ENCODE measurements around the gene TTC31. TPM values are rescaled to one million over a fixed set of nuclear protein-coding genes. Genes with fewer than 3 reads are reported as not detected.

TTC31 gene
- total RNA-seq, 1 donor from 2014 or later: 16.8 TPM

DNA sequence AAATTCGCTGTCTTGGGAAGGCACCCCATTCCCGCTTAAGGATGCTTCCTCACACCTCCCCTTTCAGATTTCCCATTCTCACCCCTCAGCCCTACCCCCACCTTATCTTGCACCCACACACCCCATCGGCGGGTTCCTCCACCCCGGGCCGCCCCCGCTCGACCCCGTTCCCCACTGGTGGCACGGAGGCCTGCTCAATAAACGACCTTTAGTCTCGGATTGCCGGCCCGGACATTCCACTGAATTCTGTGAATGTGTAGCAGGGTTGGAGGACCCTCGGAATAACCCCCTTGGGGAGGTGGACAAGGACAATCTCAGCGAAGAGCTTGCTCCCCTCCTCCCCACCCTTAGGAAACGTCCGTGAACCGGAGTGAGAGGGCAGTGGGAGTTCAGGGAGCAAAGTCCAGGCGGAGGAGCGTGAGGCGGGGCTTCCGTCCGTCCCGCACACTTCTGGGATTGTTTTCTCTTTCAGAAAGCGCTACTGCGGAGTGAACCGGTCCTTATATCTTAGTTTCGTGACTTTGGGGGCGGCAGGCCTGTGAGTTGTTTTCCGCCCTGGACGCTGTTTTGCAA lies 19.4 kb downstream of the TTC31 start:
- TF ChIP-seq, protein P1, sequence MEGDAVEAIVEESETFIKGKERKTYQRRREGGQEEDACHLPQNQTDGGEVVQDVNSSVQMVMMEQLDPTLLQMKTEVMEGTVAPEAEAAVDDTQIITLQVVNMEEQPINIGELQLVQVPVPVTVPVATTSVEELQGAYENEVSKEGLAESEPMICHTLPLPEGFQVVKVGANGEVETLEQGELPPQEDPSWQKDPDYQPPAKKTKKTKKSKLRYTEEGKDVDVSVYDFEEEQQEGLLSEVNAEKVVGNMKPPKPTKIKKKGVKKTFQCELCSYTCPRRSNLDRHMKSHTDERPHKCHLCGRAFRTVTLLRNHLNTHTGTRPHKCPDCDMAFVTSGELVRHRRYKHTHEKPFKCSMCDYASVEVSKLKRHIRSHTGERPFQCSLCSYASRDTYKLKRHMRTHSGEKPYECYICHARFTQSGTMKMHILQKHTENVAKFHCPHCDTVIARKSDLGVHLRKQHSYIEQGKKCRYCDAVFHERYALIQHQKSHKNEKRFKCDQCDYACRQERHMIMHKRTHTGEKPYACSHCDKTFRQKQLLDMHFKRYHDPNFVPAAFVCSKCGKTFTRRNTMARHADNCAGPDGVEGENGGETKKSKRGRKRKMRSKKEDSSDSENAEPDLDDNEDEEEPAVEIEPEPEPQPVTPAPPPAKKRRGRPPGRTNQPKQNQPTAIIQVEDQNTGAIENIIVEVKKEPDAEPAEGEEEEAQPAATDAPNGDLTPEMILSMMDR (IDR thresholded peaks at IDR 0.05; ENCODE audit: unreplicated experiment): no peak
- Mint-ChIP-seq H3K9me3 (ENCODE audit: unreplicated experiment) (no peaks in the 10 kb centered on the region), H3K27me3 (ENCODE audit: unreplicated experiment) (peaks cover 52% of the 10 kb centered on the region), H3K36me3 (ENCODE audit: low read depth, unreplicated experiment) (peaks cover 13% of the 10 kb centered on the region), H3K4me1 (ENCODE audit: unreplicated experiment) (peaks cover 20% of the 10 kb centered on the region), H3K4me3 (ENCODE audit: unreplicated experiment) (peak overlapping the region; percentile 83), H3K27ac (ENCODE audit: unreplicated experiment) (no peak overlapping the region)
- no peak for DNase-seq (ENCODE audit: low spot score)

DNA sequence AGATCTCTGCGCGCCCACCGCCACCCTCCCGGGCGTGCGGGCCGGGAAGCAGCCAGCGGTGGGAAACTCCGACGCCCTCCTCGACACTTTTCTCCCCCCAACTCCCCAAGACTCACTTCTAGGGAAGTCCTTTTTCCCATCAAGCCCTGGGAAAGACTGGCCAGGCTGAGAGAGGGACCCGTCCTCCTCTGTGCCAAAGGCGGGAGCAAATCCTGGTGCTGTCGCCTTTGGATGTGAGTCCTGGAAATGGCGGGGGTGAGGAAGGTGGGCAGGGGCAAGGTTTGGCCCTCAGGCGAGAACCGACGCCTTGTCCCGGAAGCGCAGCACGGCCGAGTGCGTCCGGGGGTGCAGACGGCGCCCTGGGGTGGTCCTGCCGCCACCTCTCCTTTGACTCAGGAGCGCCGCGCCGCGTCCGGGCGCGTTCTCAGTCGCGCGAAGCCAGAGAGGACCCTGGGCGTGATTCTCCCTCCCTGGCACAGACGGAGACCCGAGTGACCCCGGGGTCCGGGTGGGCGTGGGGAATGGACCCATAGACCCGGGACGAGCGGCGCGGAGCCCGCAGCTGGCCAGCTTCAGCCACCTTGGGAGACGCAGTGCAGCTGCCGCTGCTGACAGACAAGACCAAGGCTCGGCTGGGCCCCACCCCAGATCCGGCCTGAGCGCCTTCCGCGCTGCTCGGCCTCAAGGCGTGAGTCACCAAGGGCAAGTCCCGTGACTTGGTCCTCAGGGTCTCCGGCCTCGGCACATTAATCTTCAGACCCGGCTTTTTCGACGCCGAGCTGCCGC lies 20.0 kb downstream of the TTC31 start:
- H3K27me3 Mint-ChIP-seq (ENCODE audit: unreplicated experiment): peaks cover 46% of the 10 kb centered on the region

DNA sequence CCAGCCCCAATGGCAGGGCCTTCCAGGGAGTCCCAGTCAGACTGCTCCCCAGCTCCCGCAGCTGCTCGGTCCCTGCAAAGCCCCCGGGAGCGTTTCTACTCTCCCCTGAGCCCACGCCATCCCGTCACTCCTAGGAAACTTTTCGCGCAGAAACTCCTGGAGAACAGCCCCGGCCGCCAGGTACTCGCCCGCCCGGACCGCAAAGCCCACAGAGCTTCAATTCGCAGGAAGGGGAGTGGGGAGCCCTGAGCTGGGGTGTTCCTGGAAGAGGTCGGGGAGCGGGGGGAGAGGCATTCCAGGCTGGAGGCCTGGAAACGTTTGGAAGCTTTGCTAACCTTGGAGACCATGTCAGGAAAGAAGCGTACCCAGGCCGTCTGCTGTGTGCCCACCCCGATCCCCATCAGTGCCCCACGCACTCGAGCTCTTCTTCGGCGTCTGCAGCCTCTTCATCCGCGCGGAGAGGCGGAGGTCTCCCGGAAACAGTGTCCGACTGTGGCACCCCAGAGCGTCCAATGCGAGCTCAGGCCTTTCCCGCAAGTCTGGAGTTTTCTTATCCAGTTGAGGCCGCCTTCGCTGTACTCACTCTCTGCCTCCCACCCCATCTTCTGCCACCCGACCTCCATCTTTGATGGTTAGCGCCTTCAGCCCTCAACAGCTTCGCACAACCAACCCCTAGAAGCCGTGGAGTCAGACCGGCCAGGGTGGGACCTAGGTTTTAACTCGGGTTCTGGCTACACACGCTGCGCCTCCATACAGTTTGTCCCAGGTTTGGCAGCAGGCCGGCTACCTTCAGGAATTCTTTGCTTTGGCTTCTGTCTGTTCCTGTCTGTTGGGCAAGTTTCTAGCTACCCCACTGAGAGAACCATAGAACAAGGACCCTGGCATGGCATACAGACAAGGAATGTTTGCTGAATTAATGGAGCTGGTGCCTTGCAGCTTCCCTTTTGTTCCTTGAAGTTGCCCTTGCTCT lies 20.9 kb downstream of the TTC31 start:
- Mint-ChIP-seq H3K36me3 (ENCODE audit: low read depth, unreplicated experiment) (peaks cover 13% of the 10 kb centered on the region), H3K27ac (ENCODE audit: unreplicated experiment) (no peak overlapping the region), H3K9me3 (ENCODE audit: unreplicated experiment) (no peaks in the 10 kb centered on the region), H3K4me1 (ENCODE audit: unreplicated experiment) (peaks cover 21% of the 10 kb centered on the region), H3K27me3 (ENCODE audit: unreplicated experiment) (peaks cover 41% of the 10 kb centered on the region), H3K4me3 (ENCODE audit: unreplicated experiment) (peak overlapping the region; percentile 29)
- DNase-seq (ENCODE audit: low spot score): no peak
- TF ChIP-seq, protein P1 (IDR thresholded peaks at IDR 0.05; ENCODE audit: unreplicated experiment): no peak

More for the DNA sequence above, 20.0 kb downstream of the TTC31 start:
- no peak overlapping the region for H3K27ac Mint-ChIP-seq (ENCODE audit: unreplicated experiment)
- peak; percentile 53 for DNase-seq (ENCODE audit: low spot score)
- TF ChIP-seq, protein P1 (IDR thresholded peaks at IDR 0.05; ENCODE audit: unreplicated experiment): no peak
- H3K36me3 Mint-ChIP-seq (ENCODE audit: low read depth, unreplicated experiment): peaks cover 13% of the 10 kb centered on the region
- H3K4me3 Mint-ChIP-seq (ENCODE audit: unreplicated experiment): peak overlapping the region; percentile 83
- peaks cover 21% of the 10 kb centered on the region for H3K4me1 Mint-ChIP-seq (ENCODE audit: unreplicated experiment)
- H3K9me3 Mint-ChIP-seq (ENCODE audit: unreplicated experiment): no peaks in the 10 kb centered on the region

DNA sequence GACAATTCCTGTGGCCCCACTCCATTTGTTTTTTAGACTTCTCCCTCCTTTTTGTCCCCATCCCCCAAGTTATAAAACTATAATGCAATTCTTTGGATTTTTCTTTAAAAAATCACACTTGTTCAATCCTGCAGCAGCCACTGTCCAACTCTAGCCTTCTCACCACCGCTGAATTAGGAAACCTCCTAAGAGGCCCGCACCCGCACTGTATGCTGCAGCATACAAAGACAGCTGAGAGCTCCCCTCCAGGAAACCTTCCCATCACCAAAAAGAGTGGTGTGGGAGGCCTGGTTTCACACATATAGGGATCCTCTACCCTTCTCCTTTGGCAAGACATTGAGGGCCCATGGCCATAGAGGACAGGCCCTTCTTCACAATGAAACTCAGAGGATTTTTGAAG lies 21.7 kb downstream of the TTC31 start:
- H3K27me3 Mint-ChIP-seq (ENCODE audit: unreplicated experiment): peaks cover 41% of the 10 kb centered on the region
- no peak overlapping the region for H3K27ac Mint-ChIP-seq (ENCODE audit: unreplicated experiment)
- TF ChIP-seq, protein P1 (IDR thresholded peaks at IDR 0.05; ENCODE audit: unreplicated experiment): no peak
- H3K4me3 Mint-ChIP-seq (ENCODE audit: unreplicated experiment): peak overlapping the region; percentile 29
- DNase-seq (ENCODE audit: low spot score): no peak
- no peaks in the 10 kb centered on the region for H3K9me3 Mint-ChIP-seq (ENCODE audit: unreplicated experiment)
- H3K4me1 Mint-ChIP-seq (ENCODE audit: unreplicated experiment): peaks cover 19% of the 10 kb centered on the region
- peaks cover 13% of the 10 kb centered on the region for H3K36me3 Mint-ChIP-seq (ENCODE audit: low read depth, unreplicated experiment)

All from endothelial cell (in vitro differentiated cells).